ENCODE results near the gene CLCN1.

CLCN1 gene

DNA sequence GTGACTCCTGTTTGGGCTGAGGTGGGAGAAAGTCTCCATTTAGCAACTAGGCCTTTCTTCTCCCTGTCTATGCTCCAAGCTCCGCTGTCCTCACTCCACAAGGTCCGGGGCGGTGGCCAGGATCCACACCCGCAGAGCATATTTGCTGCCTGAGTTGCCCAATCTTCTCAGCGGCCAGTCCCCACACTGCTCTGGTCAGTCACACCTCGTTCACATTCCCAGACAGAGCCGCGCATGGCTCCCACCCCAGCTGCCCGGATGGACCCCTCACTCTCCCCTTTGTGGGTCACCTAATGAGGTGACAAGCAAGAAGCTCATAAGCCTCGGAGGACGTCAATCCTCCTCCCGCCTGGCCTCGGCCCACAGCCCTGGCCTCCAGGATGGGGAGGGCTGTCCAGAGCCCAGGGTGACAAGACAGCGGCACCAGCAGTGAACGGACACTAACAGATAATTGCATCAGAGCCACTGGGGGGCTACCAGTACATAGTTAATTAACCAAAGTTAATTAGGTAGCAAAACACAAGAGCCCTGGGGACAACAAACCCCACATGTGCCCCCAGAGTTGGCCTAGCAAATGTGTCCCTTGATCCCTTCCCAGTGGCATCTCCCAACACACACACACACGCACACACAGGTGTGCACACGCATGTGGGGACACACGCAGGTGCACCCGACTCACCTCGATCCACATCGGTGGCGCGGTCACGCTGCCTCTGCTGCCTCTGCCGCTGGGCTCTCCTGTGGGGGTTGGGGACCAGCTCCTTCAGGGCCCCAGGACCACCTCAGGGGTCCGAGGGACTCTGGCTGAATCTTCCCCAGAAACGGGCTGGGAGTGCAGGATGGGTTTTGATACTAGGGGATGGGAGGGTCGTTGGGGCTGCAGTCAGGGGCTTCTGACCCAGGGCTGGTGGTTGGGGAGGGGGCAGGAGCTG, 81.0 kb downstream of the CLCN1 start:
- no peak overlapping the region for H3K4me3 ChIP-seq (replicated peaks; ENCODE audit: low read depth, low read length)
- no peak for DNase-seq (ENCODE audit: low read depth)
- no peak for TF ChIP-seq CTCF (IDR thresholded peaks at IDR 0.05; ENCODE audit: low read length, missing control alignments)

- no peak for TF ChIP-seq CTCF (IDR thresholded peaks at IDR 0.05; ENCODE audit: low read length, missing control alignments)
- no peak overlapping the region for H3K4me3 ChIP-seq (replicated peaks; ENCODE audit: low read depth, low read length)
- DNase-seq (ENCODE audit: low read depth) = no peak
Measured at GRCh38 chr7:143397710-143398530, 82.0 kb downstream of the CLCN1 start.

- no peak for DNase-seq (ENCODE audit: low read depth)
- no peak for TF ChIP-seq CTCF (IDR thresholded peaks at IDR 0.05; ENCODE audit: low read length, missing control alignments)
Measured at GRCh38 chr7:143398616-143399015, 82.7 kb downstream of the CLCN1 start.

DNA sequence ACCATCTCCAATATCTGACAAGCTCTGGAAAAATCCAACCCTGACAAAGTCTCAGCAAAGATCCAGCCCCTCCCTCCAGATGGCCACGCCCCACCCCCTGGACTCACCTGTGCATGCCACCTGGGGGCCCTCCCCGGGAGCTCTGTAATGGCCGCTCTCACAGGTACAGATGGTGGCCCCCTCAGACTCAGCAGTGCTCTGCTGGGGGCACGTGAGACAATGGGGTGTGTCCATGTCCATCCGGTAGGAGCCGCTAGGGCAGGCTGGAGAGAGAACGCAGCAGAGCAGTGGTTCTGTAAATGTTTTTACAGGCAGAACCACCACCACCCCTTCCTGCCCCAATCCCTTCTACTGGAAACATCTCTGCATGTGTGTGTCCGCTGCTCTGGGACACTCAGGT, 83.2 kb downstream of the CLCN1 start:
- no peak for TF ChIP-seq CTCF (IDR thresholded peaks at IDR 0.05; ENCODE audit: low read length, missing control alignments)
- H3K4me3 ChIP-seq (replicated peaks; ENCODE audit: low read depth, low read length) = no peak overlapping the region
- DNase-seq (ENCODE audit: low read depth) = no peak

More at GRCh38 chr7:143398616-143399015, 82.7 kb downstream of the CLCN1 start:
- no peak overlapping the region for H3K4me3 ChIP-seq (replicated peaks; ENCODE audit: low read depth, low read length)

GRCh38 chr7:143399642-143400041, 83.7 kb downstream of the CLCN1 start:
- TF ChIP-seq CTCF (IDR thresholded peaks at IDR 0.05; ENCODE audit: low read length, missing control alignments) = no peak
- no peak for DNase-seq (ENCODE audit: low read depth)
- no peak overlapping the region for H3K4me3 ChIP-seq (replicated peaks; ENCODE audit: low read depth, low read length)

GRCh38 chr7:143401265-143401664, 85.4 kb downstream of the CLCN1 start:
- H3K4me3 ChIP-seq (replicated peaks; ENCODE audit: low read depth, low read length) = no peak overlapping the region
- no peak for DNase-seq (ENCODE audit: low read depth)

More at GRCh38 chr7:143401265-143401664, 85.4 kb downstream of the CLCN1 start:
- TF ChIP-seq CTCF (IDR thresholded peaks at IDR 0.05; ENCODE audit: low read length, missing control alignments) = no peak
